ENCODE measurements around the gene CNST.

GRCh38 chr1:246592695-246593094 lies 26.4 kb downstream of the CNST start:
- TF ChIP-seq CTCF (CRISPR knock-in tag; IDR thresholded peaks at IDR 0.05) (no peak), NCOA1 (CRISPR knock-in tag; IDR thresholded peaks at IDR 0.05) (no peak), ATF4 (CRISPR knock-in tag; IDR thresholded peaks at IDR 0.05) (no peak), MTA3 (CRISPR knock-in tag; IDR thresholded peaks at IDR 0.05) (no peak), ZZZ3 (CRISPR knock-in tag; IDR thresholded peaks at IDR 0.05; ENCODE audit: borderline replicate concordance) (no peak), ZSCAN12 (CRISPR knock-in tag; IDR thresholded peaks at IDR 0.05) (no peak), TARDBP (CRISPR knock-in tag; IDR thresholded peaks at IDR 0.05) (no peak), MLX (CRISPR knock-in tag; IDR thresholded peaks at IDR 0.05) (no peak), SP2 (CRISPR knock-in tag; IDR thresholded peaks at IDR 0.05) (no peak), ELF1 (CRISPR knock-in tag; IDR thresholded peaks at IDR 0.05) (no peak), RXRB (CRISPR knock-in tag; IDR thresholded peaks at IDR 0.05; ENCODE audit: borderline replicate concordance) (no peak)
- TF ChIP-seq, protein P1, sequence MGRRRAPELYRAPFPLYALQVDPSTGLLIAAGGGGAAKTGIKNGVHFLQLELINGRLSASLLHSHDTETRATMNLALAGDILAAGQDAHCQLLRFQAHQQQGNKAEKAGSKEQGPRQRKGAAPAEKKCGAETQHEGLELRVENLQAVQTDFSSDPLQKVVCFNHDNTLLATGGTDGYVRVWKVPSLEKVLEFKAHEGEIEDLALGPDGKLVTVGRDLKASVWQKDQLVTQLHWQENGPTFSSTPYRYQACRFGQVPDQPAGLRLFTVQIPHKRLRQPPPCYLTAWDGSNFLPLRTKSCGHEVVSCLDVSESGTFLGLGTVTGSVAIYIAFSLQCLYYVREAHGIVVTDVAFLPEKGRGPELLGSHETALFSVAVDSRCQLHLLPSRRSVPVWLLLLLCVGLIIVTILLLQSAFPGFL (CRISPR knock-in tag; IDR thresholded peaks at IDR 0.05), result no peak

Data from HepG2 (cell line).